Measurements from ENCODE around the gene EPB41L4B. TPM values are rescaled to one million over a fixed set of nuclear protein-coding genes. Genes with fewer than 3 reads are reported as not detected.

Gene EPB41L4B
- total RNA-seq, 1 experiment from 2014 or later, result 8.1 TPM

GRCh38 chr9:109138421-109138820, 182.4 kb downstream of the EPB41L4B start:
- Histone ChIP-seq H2AFZ (ENCODE audit: low read depth, low read length, poor library complexity, severe bottlenecking) (no peak overlapping the region), H3K9ac (ENCODE audit: low read length) (no peak overlapping the region), H3K27ac (ENCODE audit: low read depth, low read length) (no peak overlapping the region), H3K4me2 (ENCODE audit: low read length) (no peak overlapping the region), H3K9me3 (ENCODE audit: control insufficient read depth in 1 of 2, insufficient read depth in 1 of 2, low read depth in 1 of 2, low read length in 2 of 2) (no peaks in the 10 kb centered on the region), H3K4me1 (ENCODE audit: control insufficient read depth in 1 of 2, insufficient read depth in 2 of 2, low read length in 2 of 2) (no peaks in the 10 kb centered on the region), H3K4me3 (replicated peaks in 1 of 2; ENCODE audit: low read depth in 1 of 2, low read length in 2 of 2) (no peak overlapping the region), H4K20me1 (ENCODE audit: insufficient read depth) (no peaks in the 10 kb centered on the region), H3K36me3 (ENCODE audit: control insufficient read depth in 1 of 2, insufficient read depth in 2 of 2, low read length in 2 of 2) (no peaks in the 10 kb centered on the region), H3K79me2 (ENCODE audit: insufficient read depth, low read length) (no peaks in the 10 kb centered on the region), H3K27me3 (ENCODE audit: insufficient read depth, low read length) (no peaks in the 10 kb centered on the region), H3K9me2 (ENCODE audit: insufficient read depth) (no peaks in the 10 kb centered on the region)
- TF ChIP-seq CEBPB (IDR thresholded peaks at IDR 0.05; ENCODE audit: low read depth), result no peak
- no peak for TF ChIP-seq REST (IDR thresholded peaks at IDR 0.05; ENCODE audit: low read depth)
- TF ChIP-seq JUND (IDR thresholded peaks at IDR 0.05), result no peak
- no peak for TF ChIP-seq ZBTB33 (IDR thresholded peaks at IDR 0.05; ENCODE audit: extremely low read depth, insufficient replicate concordance, low read length)
- no peak for TF ChIP-seq SRF (IDR thresholded peaks at IDR 0.05; ENCODE audit: low read depth)
- TF ChIP-seq POLR2A (IDR thresholded peaks at IDR 0.05; ENCODE audit: borderline replicate concordance, extremely low read depth, insufficient read depth, insufficient read length), result no peak
- no peak for TF ChIP-seq RAD21 (IDR thresholded peaks at IDR 0.05; ENCODE audit: low read depth)
- TF ChIP-seq EGR1 (IDR thresholded peaks at IDR 0.05; ENCODE audit: low read depth), result no peak
- TF ChIP-seq EZH2phosphoT487 (IDR thresholded peaks at IDR 0.05; ENCODE audit: borderline replicate concordance), result no peak
- no peak for TF ChIP-seq FOSL1 (IDR thresholded peaks at IDR 0.05; ENCODE audit: low read depth)
- TF ChIP-seq POLR2AphosphoS5 (IDR thresholded peaks at IDR 0.05; ENCODE audit: low read depth, low read length), result no peak
- TF ChIP-seq ZNF274 (IDR thresholded peaks at IDR 0.05; ENCODE audit: low read depth, low read length), result no peak
- TF ChIP-seq ELF1 (IDR thresholded peaks at IDR 0.05; ENCODE audit: borderline replicate concordance, low read depth), result no peak
- TF ChIP-seq EZH2 (IDR thresholded peaks at IDR 0.05), result no peak
- no peak for TF ChIP-seq SP1 (IDR thresholded peaks at IDR 0.05; ENCODE audit: low read depth)
- no peak for TF ChIP-seq ATF3 (IDR thresholded peaks at IDR 0.05)
- no peak for TF ChIP-seq ZFX (IDR thresholded peaks at IDR 0.05)
- TF ChIP-seq SIN3A (IDR thresholded peaks at IDR 0.05; ENCODE audit: low read depth), result no peak
- TF ChIP-seq CBX3 (IDR thresholded peaks at IDR 0.05; ENCODE audit: low read depth), result no peak
- TF ChIP-seq CTCF (IDR thresholded peaks at IDR 0.05 in 2 of 3, conservative IDR thresholded peaks at IDR 0.05 in 1 of 3; ENCODE audit: borderline replicate concordance in 1 of 3, insufficient read depth in 1 of 3, low read depth in 2 of 3, low read length in 2 of 3), result no peak
- ChIA-PET CTCF (no interaction called here), RAD21 (ENCODE audit: low non-redundant PET in 1 of 2, low total read pairs in 2 of 2, uncharacterized antibody in 2 of 2, unreplicated experiment in 2 of 2) (no interaction called here), POLR2A (no interaction called here)
- ATAC-seq (no peak), DNase-seq (ENCODE audit: low read depth, low spot score) (no peak)
- intact Hi-C loops (cut with micrococcal nuclease), result no loop called here
- no TSS peak for BruUV-seq (replicated peaks)
